HepG2 (cell line): Measurements from ENCODE around the gene GNAS-AS1. TPM values are rescaled to one million over a fixed set of nuclear protein-coding genes. Genes with fewer than 3 reads are reported as not detected.

ENCODE experiments used
- ATAC-seq: fragments of 200-7000 bp; cut with Tn5 transposase; 3 replicates; pipeline ENCODE4 v1.9.1; 2020; ENCODE audit warnings: mild to moderate bottlenecking, moderate library complexity
- BruUV-seq: library from RNA; stranded (reverse); fragments of 400-500 nt; replicated peaks from 2 replicates; lab custom pipeline; 2021; lab: Mats Ljungman, UMichigan
- CTCF ChIA-PET: fragments of 300-600 bp; formaldehyde crosslinking; extraction: SDS; loops from one replicate; lab custom pipeline; 2021; ENCODE audit warnings: low total read pairs, inconsistent platforms, low intra/inter-chr PET ratio; lab: Yijun Ruan, JAX
- POLR2A ChIA-PET: fragments of 350-600 bp; sonication (Branson Sonifier 250); formaldehyde crosslinking; loops from one replicate; lab custom pipeline; 2020; ENCODE audit warnings: antibody characterized with exemption, inconsistent platforms; lab: Yijun Ruan, JAX
- DNase-seq: peaks from one replicate; pipeline ENCODE4 v3.0.0-alpha.2; 2015; ENCODE audit warnings: low spot score
- FAIRE-seq: peaks from 3 replicates; lab custom pipeline; 2011; peaks lifted over from hg19 to GRCh38; lab: Jason Lieb, UNC
- H2AFZ ChIP-seq: one replicate; pipeline ENCODE4 v1.6.1; 2011; ENCODE audit warnings: low read length, inconsistent platforms
- H3K27ac ChIP-seq: fragments of 300-600 bp; 3 replicates; pipeline ENCODE4 v1.8.0; 2011; ENCODE audit warnings: mixed run types, mild to moderate bottlenecking, mixed read lengths, low read length, inconsistent platforms; ENCODE audit not compliant: insufficient read depth; ENCODE audit errors: extremely low read length
- H3K27me3 ChIP-seq, 2 experiments: fragments of 200-600 bp in 1 of 2; 2 replicates in 1 of 2; 3 replicates in 1 of 2; pipeline versions ENCODE4 v1.6.0 to v1.8.0; 2011; ENCODE audit warnings: low read length in 2 of 2, mild to moderate bottlenecking in 2 of 2, moderate library complexity in 2 of 2, inconsistent platforms in 1 of 2; ENCODE audit not compliant: insufficient read depth in 2 of 2, control insufficient read depth in 1 of 2
- H3K36me3 ChIP-seq, 2 experiments: fragments of 200-600 bp in 1 of 2; replicated peaks in 1 of 2; 2 replicates in 1 of 2; 3 replicates in 1 of 2; pipeline versions ENCODE4 v1.5.1 to v1.8.0; 2011; ENCODE audit warnings: low read length in 2 of 2, inconsistent platforms in 1 of 2; ENCODE audit not compliant: insufficient read depth in 2 of 2, control insufficient read depth in 1 of 2
- H3K4me1 ChIP-seq: 2 replicates; pipeline ENCODE4 v1.5.1; 2012; ENCODE audit warnings: low read length, inconsistent platforms; ENCODE audit not compliant: insufficient read depth
- H3K4me2 ChIP-seq: 2 replicates; pipeline ENCODE4 v1.6.0; 2011; ENCODE audit warnings: low read depth, low read length, inconsistent platforms
- H3K4me3 ChIP-seq, 3 experiments: fragments of 200-600 bp in 1 of 3; sonication (generic), shearing (Covaris generic) in 1 of 3; replicated peaks in 1 of 3; 2 replicates each; pipeline ENCODE4 v1.5.1; 2011 to 2016; ENCODE audit warnings: low read length in 3 of 3, inconsistent platforms in 2 of 3, low read depth in 2 of 3, mild to moderate bottlenecking in 2 of 3, control low read depth in 1 of 3, mixed read lengths in 1 of 3; ENCODE audit not compliant: insufficient read depth in 1 of 3
- H3K79me2 ChIP-seq: one replicate; pipeline ENCODE4 v1.6.1; 2011; ENCODE audit warnings: low read length, inconsistent platforms; ENCODE audit not compliant: insufficient read depth
- H3K9ac ChIP-seq: 2 replicates; pipeline ENCODE4 v1.6.0; 2011; ENCODE audit warnings: mild to moderate bottlenecking, low read depth, low read length, inconsistent platforms; ENCODE audit not compliant: insufficient read depth
- H3K9me3 ChIP-seq: 2 replicates; pipeline ENCODE4 v1.5.1; 2012; ENCODE audit warnings: mild to moderate bottlenecking, low read length
- H4K20me1 ChIP-seq: 2 replicates; pipeline ENCODE4 v1.6.0; 2011; ENCODE audit warnings: inconsistent platforms, mild to moderate bottlenecking, low read length, moderate library complexity; ENCODE audit not compliant: insufficient read depth
- CEBPG ChIP-seq: IDR thresholded peaks from 2 replicates; pipeline ENCODE4 v1.6.1; 2016
- KDM1A ChIP-seq: IDR thresholded peaks from 2 replicates; pipeline ENCODE4 v1.6.1; 2016; ENCODE audit warnings: missing compliant biosample characterization
- KMT2B ChIP-seq: IDR thresholded peaks from 2 replicates; pipeline ENCODE4 v1.6.1; 2016; ENCODE audit warnings: missing genetic modification reagents, missing compliant biosample characterization
- MLX ChIP-seq: IDR thresholded peaks from 2 replicates; pipeline ENCODE4 v1.6.1; 2016
- MLXIP ChIP-seq: sonication (generic); formaldehyde crosslinking; IDR thresholded peaks from 2 replicates; pipeline ENCODE4 v1.9.0; 2021; ENCODE audit warnings: missing genetic modification reagents, borderline replicate concordance
- MYPOP ChIP-seq: sonication (generic); formaldehyde crosslinking; IDR thresholded peaks from 2 replicates; pipeline ENCODE4 v1.8.1; 2023; ENCODE audit warnings: mild to moderate bottlenecking, moderate library complexity, missing genetic modification reagents
- RBFOX2 ChIP-seq: fragments of 200-400 bp; formaldehyde crosslinking; IDR thresholded peaks from 2 replicates; pipeline ENCODE4 v1.6.1; 2017; ENCODE audit warnings: low read depth, mild to moderate bottlenecking, low read length
- RORA ChIP-seq: sonication (generic); formaldehyde crosslinking; IDR thresholded peaks from 2 replicates; pipeline ENCODE4 v1.5.0; 2020; ENCODE audit warnings: mild to moderate bottlenecking, missing genetic modification reagents, moderate library complexity
- TAF1 ChIP-seq: sonication (generic); formaldehyde crosslinking; IDR thresholded peaks from 2 replicates; pipeline ENCODE4 v1.4.0; 2020; ENCODE audit warnings: missing genetic modification reagents
- ZBTB33 ChIP-seq: sonication (generic); formaldehyde crosslinking; IDR thresholded peaks from 2 replicates; pipeline ENCODE4 v1.4.0; 2020; ENCODE audit warnings: missing genetic modification reagents
- ZFP36L2 ChIP-seq: sonication (generic); formaldehyde crosslinking; IDR thresholded peaks from 2 replicates; pipeline ENCODE4 v1.4.0; 2020; ENCODE audit warnings: missing genetic modification reagents
- ZNF720 ChIP-seq: sonication (generic); formaldehyde crosslinking; IDR thresholded peaks from 2 replicates; pipeline ENCODE4 v1.4.0; 2020; ENCODE audit warnings: missing genetic modification reagents
- WGBS: methylation state at CpG from one replicate; pipeline ENCODE4 v1.1.6; 2017; ENCODE audit warnings: low lambda C conversion rate; 5-methylcytosine and 5-hydroxymethylcytosine counted together
- in situ Hi-C: cut with HindIII; loops from 2 replicates; pipeline ENCODE4 v1.10.0; 2017; ENCODE audit warnings: low pct_unique_long_range_greater_than_20kb; ENCODE audit not compliant: extremely low pct_ligation_motif_present
- intact Hi-C: fragments of 100-400 bp; cut with micrococcal nuclease; formaldehyde crosslinking; loops from one replicate; pipeline ENCODE4 v1.10.0; 2022; ENCODE audit not compliant: unreplicated experiment
- polyA plus RNA-seq, 8 experiments: library from polyadenylated mRNA; depleted of rRNA in 3 of 8; stranded (reverse) in 7 of 8; unstranded in 1 of 8; fragments of >200 nt; fragmentation: Illumina TruSeq in 4 of 8; extraction: Trizol in 4 of 8; gene quantifications; 2 replicates each; pipeline versions ENCODE4 v1.2.1 to v1.2.3, GENCODE V29; 2011 to 2016; ENCODE audit warnings: low read depth in 4 of 8, missing spikeins in 1 of 8, mixed read lengths in 1 of 8; ENCODE audit not compliant: insufficient read depth in 1 of 8
- total RNA-seq, 5 experiments: library from RNA; depleted of rRNA; stranded (reverse); fragments of >200 nt; fragmentation: Illumina TruSeq; extraction: Trizol; gene quantifications; 2 replicates each; pipeline ENCODE4 v1.2.3, GENCODE V29; 2016; ENCODE audit warnings: low read depth in 1 of 5

GNAS-AS1 gene
- total and polyA plus RNA-seq, 2 of the 13 experiments (the other 11 are each of a cell fraction or from before 2014, with no cell fraction given), result not detected

- TF ChIP-seq MLXIP (CRISPR knock-in tag) (no peak), KDM1A (CRISPR knock-in tag) (no peak), ZFP36L2 (CRISPR knock-in tag) (no peak)
- TF ChIP-seq, all 625 proteins: peak for 27
Measured at GRCh38 chr20:58889798-58890517, 39.3 kb upstream of the GNAS-AS1 start (continued).

GRCh38 chr20:58889334-58889760 lies 38.6 kb upstream of the GNAS-AS1 start:
- WGBS, result 54% methylated on average over 35 of the region's 35 CpGs
- Histone ChIP-seq H3K4me3 (peak overlapping the region; percentile 59 to 98 (median 86)), H2AFZ (no peak overlapping the region), H3K79me2 (peaks cover 24% of the 10 kb centered on the region), H4K20me1 (peaks cover 16% of the 10 kb centered on the region), H3K27me3 (no peaks in the 10 kb centered on the region; a peak in 1 of 5 replicates), H3K4me2 (peak overlapping the region; percentile 74), H3K9me3 (peaks cover 7% of the 10 kb centered on the region; the same call in 1 of the 2 replicates), H3K27ac (peak overlapping the region; percentile 35), H3K36me3 (no peaks in the 10 kb centered on the region), H3K4me1 (peaks cover 31% of the 10 kb centered on the region), H3K9ac (peak overlapping the region; percentile 76)
- intact Hi-C loops (no loop called here), in situ Hi-C loops (no loop called here)
- BruUV-seq, result no TSS peak
- ChIA-PET POLR2A (interaction anchor here (1.0 to 2.0 kb wide), 8 partner anchors 12 to 238 kb away, joined by 3 to 14 read pairs (median 4); partner anchors contain the start of genes ATP5F1E, PRELID3B and STX16), CTCF (no interaction called here)
- ATAC-seq (no peak), DNase-seq (no peak), FAIRE-seq (no peak)
- TF ChIP-seq TAF1 (CRISPR knock-in tag), result 0 out of 2 replicates have a peak, but pooled peaks have one; percentile 31
- TF ChIP-seq ZBTB33 (CRISPR knock-in tag), result 0 out of 2 replicates have a peak, but pooled peaks have one; percentile 13
- no peak for TF ChIP-seq ZNF720 (CRISPR knock-in tag)
- TF ChIP-seq KMT2B (CRISPR knock-in tag), result no peak
- no peak for TF ChIP-seq MLX (CRISPR knock-in tag)
- no peak for TF ChIP-seq RORA
- TF ChIP-seq MYPOP (CRISPR knock-in tag), result peak; percentile 48; the same call in 1 of the 2 replicates
- no peak for TF ChIP-seq CEBPG (CRISPR knock-in tag)
- peak; percentile 43; the same call in 1 of the 2 replicates for TF ChIP-seq RBFOX2
